ENCODE data around the gene LARP1B.
"Not testable (repeated sequence)": the region's sequence is repeated elsewhere in the genome, so short reads cannot be mapped to it uniquely, and the experiment has no call there.

LARP1B gene

GRCh38 chr4:128060699-128061565 is at the start of gene LARP1B:
LARP1B (plus strand) TSS chr4:128061312; CDS start chr4:128074952, 13,640 bp downstream.
- DNase-seq (ENCODE audit: low read depth, low spot score): peak; percentile 80

GRCh38 chr4:128025319-128025718 is 35.8 kb upstream of the LARP1B start:
- DNase-seq (ENCODE audit: low read depth, low spot score): no peak

- no peak for DNase-seq (ENCODE audit: low read depth, low spot score)
These were observed 31.2 kb upstream of the LARP1B start for GRCh38 chr4:128029907-128030306.

- DNase-seq (ENCODE audit: low read depth, low spot score): no peak
These were observed 29.2 kb upstream of the LARP1B start for GRCh38 chr4:128031756-128032384.

- DNase-seq (ENCODE audit: low read depth, low spot score): no peak
These were observed 21.5 kb upstream of the LARP1B start for GRCh38 chr4:128039568-128039967.

GRCh38 chr4:128047019-128047418 is 14.1 kb upstream of the LARP1B start:
- DNase-seq (ENCODE audit: low read depth, low spot score): not testable (repeated sequence)

GRCh38 chr4:128047514-128047913 is 13.6 kb upstream of the LARP1B start:
- not testable (repeated sequence) for DNase-seq (ENCODE audit: low read depth, low spot score)

GRCh38 chr4:128051229-128051628 is 9.9 kb upstream of the LARP1B start:
- not testable (repeated sequence) for DNase-seq (ENCODE audit: low read depth, low spot score)

- not testable (repeated sequence) for DNase-seq (ENCODE audit: low read depth, low spot score)
These were observed 6.2 kb upstream of the LARP1B start for GRCh38 chr4:128054907-128055306.

GRCh38 chr4:128055441-128056206 is 5.5 kb upstream of the LARP1B start:
- not testable (repeated sequence) for DNase-seq (ENCODE audit: low read depth, low spot score)

- no peak for DNase-seq (ENCODE audit: low read depth, low spot score)
These were observed 4.7 kb upstream of the LARP1B start for GRCh38 chr4:128056396-128056795.

- no peak for DNase-seq (ENCODE audit: low read depth, low spot score)
These were observed 902 bp upstream of the LARP1B start for GRCh38 chr4:128060121-128060698.

GRCh38 chr4:128061566-128062536 is 739 bp downstream of the LARP1B start:
- no peak for DNase-seq (ENCODE audit: low read depth, low spot score)

- DNase-seq (ENCODE audit: low read depth, low spot score): not testable (repeated sequence)
These were observed 5.3 kb downstream of the LARP1B start for GRCh38 chr4:128066453-128066820.

GRCh38 chr4:128068918-128069317 is 7.8 kb downstream of the LARP1B start:
- no peak for DNase-seq (ENCODE audit: low read depth, low spot score)

GRCh38 chr4:128076464-128076863 is 15.4 kb downstream of the LARP1B start:
- DNase-seq (ENCODE audit: low read depth, low spot score): no peak

- not testable (repeated sequence) for DNase-seq (ENCODE audit: low read depth, low spot score)
These were observed 34.2 kb downstream of the LARP1B start for GRCh38 chr4:128095293-128095692.

- DNase-seq (ENCODE audit: low read depth, low spot score): no peak
These were observed 46.7 kb downstream of the LARP1B start for GRCh38 chr4:128107766-128108165.

- DNase-seq (ENCODE audit: low read depth, low spot score): no peak
These were observed 61.9 kb downstream of the LARP1B start for GRCh38 chr4:128123036-128123435.

GRCh38 chr4:128130621-128131020 is 69.5 kb downstream of the LARP1B start:
- no peak for DNase-seq (ENCODE audit: low read depth, low spot score)

- DNase-seq (ENCODE audit: low read depth, low spot score): no peak
These were observed 73.8 kb downstream of the LARP1B start for GRCh38 chr4:128134925-128135324.
